ENCODE data around the gene ASPG.

The ASPG gene

GRCh38 chr14:104138718-104139459 is 53.4 kb downstream of the ASPG start:
- no peak for DNase-seq

GRCh38 chr14:104139460-104140212 is 54.1 kb downstream of the ASPG start:
- no peak for DNase-seq

- DNase-seq: no peak
These were observed 54.6 kb downstream of the ASPG start for GRCh38 chr14:104140213-104140462.

GRCh38 chr14:104140463-104141331 is 55.2 kb downstream of the ASPG start:
- no peak for DNase-seq

GRCh38 chr14:104141621-104142091 is 56.2 kb downstream of the ASPG start:
- no peak for DNase-seq

GRCh38 chr14:104142136-104142945 is 56.8 kb downstream of the ASPG start:
- no peak for DNase-seq

GRCh38 chr14:104142946-104143470 is 57.5 kb downstream of the ASPG start:
- no peak for DNase-seq

- no peak for DNase-seq
These were observed 58.3 kb downstream of the ASPG start for GRCh38 chr14:104143521-104144452.

- no peak for DNase-seq
These were observed 58.9 kb downstream of the ASPG start for GRCh38 chr14:104144453-104144790.

GRCh38 chr14:104144911-104145825 is 59.7 kb downstream of the ASPG start:
- DNase-seq: no peak

GRCh38 chr14:104145826-104146601 is 60.5 kb downstream of the ASPG start:
- no peak for DNase-seq

GRCh38 chr14:104146651-104147345 is 61.3 kb downstream of the ASPG start:
- no peak for DNase-seq

- no peak for DNase-seq
These were observed 62.0 kb downstream of the ASPG start for GRCh38 chr14:104147346-104148125.

GRCh38 chr14:104148433-104149277 is 63.2 kb downstream of the ASPG start:
- DNase-seq: no peak

- no peak for DNase-seq
These were observed 63.7 kb downstream of the ASPG start for GRCh38 chr14:104149278-104149595.

GRCh38 chr14:104149617-104150135 is 64.2 kb downstream of the ASPG start:
- DNase-seq: no peak

Measured in CD4-positive, alpha-beta T cell treated with Interferon gamma for 1 hour (primary cell).